Panc1 (cell line): Measurements from ENCODE around the gene TULP1. TPM values are rescaled to one million over a fixed set of nuclear protein-coding genes. Genes with fewer than 3 reads are reported as not detected.

ENCODE experiments used
- ATAC-seq: fragments of 200-7000 bp; cut with Tn5 transposase; 2 replicates; pipeline ENCODE4 v1.9.1; 2020; ENCODE audit warnings: mild to moderate bottlenecking, moderate library complexity
- BruUV-seq: library from RNA; stranded (reverse); fragments of 400-500 nt; replicated peaks from 2 replicates; lab custom pipeline; 2021; lab: Mats Ljungman, UMichigan
- CTCF ChIA-PET: fragments of 300-600 bp; sonication (Branson Sonifier 250); formaldehyde crosslinking; loops from one replicate; lab custom pipeline; 2022; ENCODE audit warnings: antibody characterized with exemption; lab: Charles Lee
- POLR2A ChIA-PET: fragments of 300-600 bp; sonication (Branson Sonifier 250); formaldehyde crosslinking; loops from one replicate; lab custom pipeline; 2022; ENCODE audit warnings: antibody characterized with exemption; lab: Charles Lee
- DNase-seq: peaks from one replicate; pipeline ENCODE4 v3.0.0-alpha.2; 2010; ENCODE audit warnings: low read depth, low spot score
- H3K27ac ChIP-seq: 2 replicates; pipeline ENCODE4 v1.5.1; 2011; ENCODE audit warnings: mild to moderate bottlenecking, low read length, inconsistent platforms
- H3K27me3 ChIP-seq: fragments of 200-500 bp; sonication (Bioruptor generic); 2 replicates; pipeline ENCODE4 v1.6.0; 2014; ENCODE audit warnings: low read length, inconsistent platforms; ENCODE audit not compliant: control insufficient read depth, insufficient read depth
- H3K36me3 ChIP-seq: fragments of 200-500 bp; sonication (Bioruptor generic); 2 replicates; pipeline ENCODE4 v1.5.1; 2014; ENCODE audit warnings: inconsistent platforms, mild to moderate bottlenecking, low read length, moderate library complexity; ENCODE audit not compliant: control insufficient read depth, insufficient read depth
- H3K4me1 ChIP-seq: 2 replicates; pipeline ENCODE4 v1.5.1; 2011; ENCODE audit warnings: inconsistent platforms, mild to moderate bottlenecking, low read length, moderate library complexity; ENCODE audit not compliant: control insufficient read depth, insufficient read depth
- H3K4me3 ChIP-seq, 2 experiments: 2 replicates each; pipeline ENCODE4 v1.5.1; 2011 to 2012; ENCODE audit warnings: low read depth in 2 of 2, low read length in 2 of 2, mild to moderate bottlenecking in 2 of 2, inconsistent platforms in 1 of 2, moderate library complexity in 1 of 2
- H3K9me3 ChIP-seq: fragments of 200-500 bp; sonication (Bioruptor generic); 2 replicates; pipeline ENCODE4 v1.5.1; 2014; ENCODE audit warnings: low read depth, mild to moderate bottlenecking, inconsistent platforms, low read length, moderate library complexity; ENCODE audit not compliant: control insufficient read depth, insufficient read depth
- CTCF ChIP-seq: fragments of 450-650 bp; IDR thresholded peaks from 2 replicates; pipeline ENCODE4 v1.5.1; 2017; ENCODE audit warnings: mild to moderate bottlenecking
- POLR2AphosphoS5 ChIP-seq: IDR thresholded peaks from 2 replicates; pipeline ENCODE4 v1.6.1; 2012; ENCODE audit warnings: mild to moderate bottlenecking, low read depth, low read length, moderate library complexity
- REST ChIP-seq, 2 experiments: IDR thresholded peaks; 2 replicates each; pipeline ENCODE4 v1.6.1; 2011 to 2012; ENCODE audit warnings: low read depth in 2 of 2, control low read depth in 1 of 2, low read length in 1 of 2, mild to moderate bottlenecking in 1 of 2, moderate library complexity in 1 of 2; ENCODE audit not compliant: insufficient read depth in 1 of 2
- SIN3A ChIP-seq: IDR thresholded peaks from 2 replicates; pipeline ENCODE4 v1.6.1; 2012; ENCODE audit warnings: low read depth, mild to moderate bottlenecking, low read length, moderate library complexity, borderline replicate concordance; ENCODE audit not compliant: insufficient read depth
- TCF7L2 ChIP-seq: IDR thresholded peaks from 2 replicates; pipeline ENCODE4 v1.6.1; 2011; ENCODE audit warnings: mild to moderate bottlenecking, low read depth, low read length, inconsistent platforms
- in situ Hi-C: cut with HindIII; loops from 2 replicates; pipeline ENCODE4 v1.10.0; 2016; ENCODE audit warnings: low sequenced_read_pairs, low pct_unique_long_range_greater_than_20kb
- intact Hi-C: fragments of 100-400 bp; cut with micrococcal nuclease; formaldehyde crosslinking; loops from one replicate; pipeline ENCODE4 v1.10.0; 2022; ENCODE audit not compliant: unreplicated experiment
- total RNA-seq: library from RNA; stranded (reverse); gene quantifications from one replicate; pipeline ENCODE4 v1.2.1, GENCODE V29; 2021; ENCODE audit not compliant: unreplicated experiment

Gene TULP1
- total RNA-seq, 1 experiment from 2014 or later = not detected

DNA sequence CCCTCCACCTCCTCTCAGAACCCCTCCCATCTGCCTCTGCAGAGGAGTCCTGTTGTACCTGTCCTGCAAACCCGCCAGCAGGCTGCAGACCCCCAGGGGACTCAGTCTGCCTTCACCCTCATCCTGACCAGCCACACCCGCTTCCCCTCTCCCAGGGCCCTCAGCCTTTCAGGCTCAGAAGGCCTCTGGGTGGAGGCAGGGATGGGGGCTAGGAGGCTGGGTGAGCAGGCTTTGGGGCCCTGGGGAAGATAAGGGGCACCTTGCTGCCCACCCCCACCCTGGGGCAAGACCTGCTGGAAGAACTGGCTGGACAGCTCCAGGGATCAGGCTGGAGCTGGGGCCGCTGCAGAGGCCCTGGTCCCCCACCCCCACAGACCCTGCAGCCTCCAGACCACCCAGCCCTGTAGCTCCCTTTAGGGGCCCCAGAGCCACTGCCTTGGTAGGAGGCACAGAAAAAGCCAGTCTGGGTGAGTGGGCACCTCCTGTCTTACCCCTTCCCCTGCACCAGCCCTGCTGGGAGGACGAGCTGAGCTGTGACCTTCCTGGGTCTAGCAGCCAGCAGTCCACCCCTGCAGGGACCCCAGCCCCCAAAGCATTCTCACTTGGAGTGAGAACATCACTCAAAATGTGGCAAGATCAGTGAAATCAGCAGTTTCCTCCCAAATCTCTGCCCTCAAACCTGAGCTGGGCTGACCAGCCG is 21.0 kb downstream of the TULP1 start:
- Histone ChIP-seq H3K4me1 (peaks cover 36% of the 10 kb centered on the region), H3K27me3 (no peaks in the 10 kb centered on the region), H3K36me3 (no peaks in the 10 kb centered on the region; the same call in 1 of the 2 replicates), H3K4me3 (no peak overlapping the region), H3K9me3 (no peaks in the 10 kb centered on the region), H3K27ac (no peak overlapping the region)
- no peak for ATAC-seq
- no peak for DNase-seq
- no peak for TF ChIP-seq POLR2AphosphoS5
- no peak for TF ChIP-seq TCF7L2
- no peak for TF ChIP-seq REST (IDR thresholded peaks at IDR 0.05; ENCODE audit: insufficient read depth in 1 of 2, low read depth in 2 of 2, low read length in 1 of 2)
- no peak for TF ChIP-seq SIN3A
- TF ChIP-seq CTCF = no peak
- POLR2A ChIA-PET = interaction anchor here (0.5 kb wide), 1 partner anchor 1297 kb away, joined by 6 read pairs; no protein-coding TSS in a partner anchor
- intact Hi-C loops (no loop called here), in situ Hi-C loops (no loop called here)
- CTCF ChIA-PET = no interaction called here
- BruUV-seq = no TSS peak

DNA sequence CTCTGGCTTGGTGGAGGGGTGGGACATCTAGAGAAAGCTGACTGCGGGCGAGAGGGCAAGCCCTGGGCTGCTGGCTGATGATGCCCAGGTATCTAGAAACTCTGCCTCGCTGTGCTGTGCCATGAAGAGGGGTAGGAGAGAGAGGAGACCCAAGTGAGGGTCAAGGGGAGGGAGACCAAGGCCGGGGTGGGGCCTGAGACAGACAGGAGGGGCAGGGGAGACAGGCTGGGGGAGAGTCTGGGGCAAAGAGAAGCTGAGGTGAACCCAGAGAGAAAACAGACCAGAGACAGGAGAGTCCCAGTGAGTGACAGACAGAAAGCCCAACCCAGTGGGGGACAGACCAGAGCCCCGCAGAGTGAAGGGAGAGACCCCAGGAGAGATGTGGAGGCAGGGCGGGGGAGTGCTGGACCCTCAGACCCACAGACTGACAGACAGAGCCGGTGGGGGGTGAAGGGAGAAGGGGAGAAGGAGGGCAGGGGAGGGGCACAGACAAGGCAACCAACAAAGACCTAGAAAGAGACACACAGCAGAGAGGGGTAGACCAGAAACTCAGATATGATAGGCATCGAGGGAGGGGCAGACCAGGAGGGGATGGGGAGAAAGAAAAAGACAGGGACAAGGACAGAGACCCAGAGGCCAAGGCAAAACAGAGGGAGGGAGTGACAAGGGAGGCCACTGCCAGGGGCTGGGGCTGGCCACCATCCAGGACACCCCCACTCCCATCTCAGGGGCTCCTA is 21.7 kb downstream of the TULP1 start:
- Histone ChIP-seq H3K9me3 (no peaks in the 10 kb centered on the region), H3K27ac (no peak overlapping the region; the same call in 1 of the 2 replicates), H3K27me3 (no peaks in the 10 kb centered on the region), H3K36me3 (no peaks in the 10 kb centered on the region; the same call in 1 of the 2 replicates), H3K4me3 (no peak overlapping the region), H3K4me1 (peaks cover 35% of the 10 kb centered on the region)
- CTCF ChIA-PET = no interaction called here
- intact Hi-C loops = no loop called here
- POLR2A ChIA-PET = no interaction called here
- in situ Hi-C loops = no loop called here
- TF ChIP-seq REST (IDR thresholded peaks at IDR 0.05; ENCODE audit: insufficient read depth in 1 of 2, low read depth in 2 of 2, low read length in 1 of 2) = no peak
- no peak for TF ChIP-seq POLR2AphosphoS5
- TF ChIP-seq SIN3A = no peak
- no peak for TF ChIP-seq CTCF
- no peak for TF ChIP-seq TCF7L2
- BruUV-seq = no TSS peak
- ATAC-seq (0 out of 2 replicates have a peak, but pooled peaks have one; percentile 2), DNase-seq (no peak)
